IMR-90 (cell line): ENCODE measurements around the gene FERD3L. TPM values are rescaled to one million over a fixed set of nuclear protein-coding genes. Genes with fewer than 3 reads are reported as not detected.

Source experiments
- ATAC-seq: fragments of 200-7000 bp; cut with Tn5 transposase; 2 replicates; pipeline ENCODE4 v1.9.1; 2020; ENCODE audit warnings: low read depth, mild to moderate bottlenecking, moderate library complexity
- BruUV-seq: library from RNA; stranded (reverse); fragments of 400-500 nt; replicated peaks from 2 replicates; lab custom pipeline; 2021; lab: Mats Ljungman, UMichigan
- CTCF ChIA-PET: fragments of 300-600 bp; formaldehyde crosslinking; extraction: SDS; loops from one replicate; lab custom pipeline; 2021; ENCODE audit warnings: antibody characterized with exemption; lab: Yijun Ruan, JAX
- POLR2A ChIA-PET: fragments of 300-600 bp; sonication (Branson Sonifier 250); formaldehyde crosslinking; loops from one replicate; lab custom pipeline; 2022; ENCODE audit warnings: antibody characterized with exemption; ENCODE audit not compliant: unreplicated experiment; lab: Charles Lee
- DNase-seq: peaks from one replicate; pipeline ENCODE4 v3.0.0; 2013
- H2AFZ ChIP-seq: replicated peaks from 2 replicates; pipeline ENCODE3; 2013; ENCODE audit warnings: low read length, mild to moderate bottlenecking; ENCODE audit not compliant: poor library complexity
- H2AK5ac ChIP-seq: 2 replicates; pipeline ENCODE4 v1.6.1; 2013; ENCODE audit warnings: low read depth, low read length, inconsistent platforms
- H2AK9ac ChIP-seq: replicated peaks from 2 replicates; pipeline ENCODE3; 2013; ENCODE audit warnings: mild to moderate bottlenecking, low read depth, low read length, moderate library complexity; ENCODE audit not compliant: poor library complexity
- H2BK120ac ChIP-seq: 2 replicates; pipeline ENCODE4 v1.6.1; 2013; ENCODE audit warnings: low read depth, low read length, inconsistent platforms
- H2BK15ac ChIP-seq: 3 replicates; pipeline ENCODE4 v1.6.1; 2013; ENCODE audit warnings: low read depth, low read length, inconsistent platforms
- H2BK20ac ChIP-seq: 2 replicates; pipeline ENCODE4 v1.6.1; 2013; ENCODE audit warnings: low read depth, mild to moderate bottlenecking, inconsistent platforms, low read length, moderate library complexity
- H2BK5ac ChIP-seq: 2 replicates; pipeline ENCODE4 v1.6.1; 2013; ENCODE audit warnings: mild to moderate bottlenecking, low read depth, low read length, inconsistent platforms; ENCODE audit not compliant: poor library complexity, severe bottlenecking
- H3K14ac ChIP-seq: replicated peaks from 2 replicates; pipeline ENCODE4 v1.6.1; 2013; ENCODE audit warnings: low read depth, low read length, inconsistent platforms
- H3K18ac ChIP-seq: 2 replicates; pipeline ENCODE4 v1.6.1; 2013; ENCODE audit warnings: low read depth, low read length, control low read depth
- H3K23ac ChIP-seq: 2 replicates; pipeline ENCODE4 v1.6.1; 2013; ENCODE audit warnings: low read depth, low read length, inconsistent platforms
- H3K27ac ChIP-seq: 2 replicates; pipeline ENCODE4 v1.5.1; 2013; ENCODE audit warnings: mild to moderate bottlenecking, control low read depth, low read length; ENCODE audit not compliant: insufficient read depth
- H3K27me3 ChIP-seq: 2 replicates; pipeline ENCODE4 v1.6.1; 2013; ENCODE audit warnings: low read length; ENCODE audit not compliant: control insufficient read depth, insufficient read depth
- H3K36me3 ChIP-seq: 2 replicates; pipeline ENCODE4 v1.6.1; 2013; ENCODE audit warnings: low read length, mixed read lengths; ENCODE audit not compliant: control insufficient read depth, insufficient read depth
- H3K4ac ChIP-seq: 2 replicates; pipeline ENCODE4 v1.6.1; 2013; ENCODE audit warnings: low read depth, low read length, inconsistent platforms
- H3K4me1 ChIP-seq: 2 replicates; pipeline ENCODE4 v1.6.1; 2013; ENCODE audit warnings: low read length, mixed read lengths; ENCODE audit not compliant: control insufficient read depth, insufficient read depth
- H3K4me2 ChIP-seq: 2 replicates; pipeline ENCODE4 v1.6.1; 2013; ENCODE audit warnings: low read depth, mild to moderate bottlenecking, control low read depth, low read length, moderate library complexity
- H3K4me3 ChIP-seq: 2 replicates; pipeline ENCODE4 v1.5.1; 2013; ENCODE audit warnings: low read depth, mild to moderate bottlenecking, control low read depth, low read length, moderate library complexity; ENCODE audit not compliant: insufficient read depth
- H3K56ac ChIP-seq: 2 replicates; pipeline ENCODE4 v1.6.1; 2013; ENCODE audit warnings: low read length, inconsistent platforms; ENCODE audit not compliant: insufficient read depth; ENCODE audit errors: extremely low read depth
- H3K79me1 ChIP-seq, 2 experiments: 2 replicates each; pipeline ENCODE4 v1.6.1; 2013; ENCODE audit warnings: low read length in 2 of 2, inconsistent platforms in 1 of 2, low read depth in 1 of 2
- H3K9ac ChIP-seq: 2 replicates; pipeline ENCODE4 v1.6.1; 2013; ENCODE audit warnings: low read depth, low read length, control low read depth
- H3K9me1 ChIP-seq: 2 replicates; pipeline ENCODE4 v1.6.1; 2013; ENCODE audit warnings: low read length, inconsistent platforms; ENCODE audit not compliant: insufficient read depth
- H3K9me3 ChIP-seq: 2 replicates; pipeline ENCODE4 v1.6.1; 2013; ENCODE audit warnings: low read length; ENCODE audit not compliant: control insufficient read depth, insufficient read depth
- H4K20me1 ChIP-seq: 2 replicates; pipeline ENCODE4 v1.6.1; 2013; ENCODE audit warnings: low read length, inconsistent platforms; ENCODE audit not compliant: insufficient read depth
- H4K5ac ChIP-seq: 2 replicates; pipeline ENCODE4 v1.6.1; 2013; ENCODE audit warnings: mild to moderate bottlenecking, low read depth, low read length, control low read depth
- H4K8ac ChIP-seq, 2 experiments: 2 replicates each; pipeline ENCODE4 v1.6.1; 2013; ENCODE audit warnings: low read depth in 2 of 2, low read length in 2 of 2, control low read depth in 1 of 2, inconsistent platforms in 1 of 2
- H4K91ac ChIP-seq: 2 replicates; pipeline ENCODE4 v1.6.1; 2013; ENCODE audit warnings: low read depth, low read length, inconsistent platforms; ENCODE audit not compliant: insufficient read depth
- FOS ChIP-seq: fragments of 150-350 bp; IDR thresholded peaks from 2 replicates; pipeline ENCODE4 v1.6.1; 2016; ENCODE audit warnings: low read depth, low read length
- MAZ ChIP-seq: IDR thresholded peaks from 2 replicates; pipeline ENCODE4 v1.6.1; 2012; ENCODE audit warnings: low read depth, mild to moderate bottlenecking, low read length, improper control_type of control experiment, moderate library complexity, borderline replicate concordance
- POLR2A ChIP-seq: IDR thresholded peaks from 2 replicates; pipeline ENCODE4 v1.6.1; 2012; ENCODE audit warnings: mild to moderate bottlenecking, low read depth, low read length
- RCOR1 ChIP-seq: IDR thresholded peaks from 2 replicates; pipeline ENCODE4 v1.6.1; 2012; ENCODE audit warnings: mild to moderate bottlenecking, low read length, improper control_type of control experiment; ENCODE audit not compliant: insufficient replicate concordance
- RFX5 ChIP-seq: IDR thresholded peaks from 2 replicates; pipeline ENCODE4 v1.8.0; 2012; ENCODE audit warnings: low read depth, mild to moderate bottlenecking, low read length, moderate library complexity
- SMC3 ChIP-seq: fragments of 150-350 bp; IDR thresholded peaks from 2 replicates; pipeline ENCODE4 v1.6.1; 2016; ENCODE audit warnings: low read depth, mild to moderate bottlenecking, antibody characterized with exemption, low read length, moderate library complexity
- USF2 ChIP-seq: fragments of 150-350 bp; IDR thresholded peaks from 2 replicates; pipeline ENCODE4 v1.6.1; 2017; ENCODE audit warnings: mild to moderate bottlenecking, antibody characterized with exemption, low read length, low read depth
- WGBS, 2 experiments: methylation state at CpG; one replicate each; pipeline versions ENCODE4 v1.1.5 to v1.1.7; 2013; ENCODE audit warnings: missing lambda C conversion rate in 2 of 2; ENCODE audit not compliant: insufficient read length in 1 of 2; ENCODE audit errors: extremely low coverage in 2 of 2; 5-methylcytosine and 5-hydroxymethylcytosine counted together
- dilution Hi-C: fragments of 300-500 bp; cut with HindIII; formaldehyde crosslinking; loops from one replicate; pipeline ENCODE4 v1.14.3; 2018; ENCODE audit warnings: low sequenced_read_pairs; ENCODE audit not compliant: unreplicated experiment
- in situ Hi-C: fragments of 300-500 bp; cut with MboI; formaldehyde crosslinking; loops from 3 replicates; pipeline ENCODE4 v1.14.3; 2019; ENCODE audit warnings: low sequenced_read_pairs, inconsistent platforms, mixed read lengths
- intact Hi-C: fragments of 100-400 bp; cut with micrococcal nuclease; formaldehyde crosslinking; loops from 2 replicates; pipeline ENCODE4 v1.10.0; 2022
- polyA plus RNA-seq, 3 experiments: library from polyadenylated mRNA; depleted of rRNA; stranded (reverse); fragments of >200 nt; gene quantifications; 2 replicates each; pipeline ENCODE4 v1.2.3, GENCODE V29; 2012; ENCODE audit warnings: low replicate concordance in 1 of 3
- total RNA-seq: library from RNA; depleted of rRNA; stranded (reverse); fragments of >200 nt; gene quantifications from 2 replicates; pipeline ENCODE4 v1.2.3, GENCODE V29; 2012

Gene FERD3L
- total and polyA plus RNA-seq, 2 of the 4 experiments (the other 2 are of a cell fraction): not detected

DNA sequence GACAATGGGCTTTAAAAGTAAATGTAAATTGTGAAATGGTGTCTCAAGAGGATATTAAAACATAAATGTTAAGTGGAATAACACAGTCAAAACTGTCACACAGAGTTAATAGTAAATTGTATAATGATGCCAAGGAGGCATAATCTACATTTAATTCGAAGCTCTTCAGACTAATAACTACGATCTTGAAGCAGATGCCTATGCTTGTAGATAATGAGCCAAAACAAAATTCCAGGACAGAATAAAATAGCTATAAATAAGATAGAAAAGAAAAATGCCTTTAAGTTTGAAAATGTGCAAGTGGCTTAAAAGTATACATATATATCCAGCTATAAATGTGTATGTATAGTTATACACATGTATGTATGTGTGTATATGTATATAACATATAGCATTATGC lies 45.3 kb downstream of the FERD3L start:
- H3K9ac ChIP-seq: no peak overlapping the region

More for the DNA sequence above, 45.3 kb downstream of the FERD3L start:
- ChIA-PET CTCF (interaction anchor here (0.6 kb wide), 1 partner anchor 301 kb away, joined by 3 read pairs; no protein-coding TSS in a partner anchor), POLR2A (no interaction called here)
- no peaks in the 10 kb centered on the region for H3K9me1 ChIP-seq
- no peak overlapping the region for H3K18ac ChIP-seq
- H3K4me3 ChIP-seq: no peak overlapping the region
- dilution Hi-C loops (no loop called here), intact Hi-C loops (no loop called here), in situ Hi-C loops (loop anchor here (25.0 kb wide), 1 partner anchor 738 kb away; no protein-coding TSS in a partner anchor)
- no peak for DNase-seq
- H3K4me2 ChIP-seq: no peak overlapping the region
- no peaks in the 10 kb centered on the region for H3K27me3 ChIP-seq
- BruUV-seq: no TSS peak
- no peak overlapping the region for H2AFZ ChIP-seq
- ATAC-seq: no peak
- H2AK5ac ChIP-seq: no peak overlapping the region
- no peaks in the 10 kb centered on the region for H3K4me1 ChIP-seq
- H2BK20ac ChIP-seq: no peak overlapping the region
- H3K4ac ChIP-seq: no peak overlapping the region
- no CpG with 5 or more reads among the region's 2 CpGs for WGBS, 2 experiments
- H3K56ac ChIP-seq: no peak overlapping the region
- no peaks in the 10 kb centered on the region for H3K9me3 ChIP-seq
- H3K23ac ChIP-seq: no peak overlapping the region
- H2AK9ac ChIP-seq: no peak overlapping the region
- H3K79me1 ChIP-seq: no peaks in the 10 kb centered on the region
- H4K8ac ChIP-seq: no peak overlapping the region
- H3K36me3 ChIP-seq: no peaks in the 10 kb centered on the region
- no peak overlapping the region for H2BK5ac ChIP-seq
- H3K27ac ChIP-seq: no peak overlapping the region
- H4K91ac ChIP-seq: no peak overlapping the region
- no peaks in the 10 kb centered on the region for H4K20me1 ChIP-seq
- no peak overlapping the region for H2BK15ac ChIP-seq
- H3K14ac ChIP-seq: no peak overlapping the region
- H2BK120ac ChIP-seq: no peak overlapping the region
- no peak for TF ChIP-seq SMC3
- no peak for TF ChIP-seq MAZ
- no peak for TF ChIP-seq RFX5
- TF ChIP-seq FOS: no peak
- TF ChIP-seq USF2: no peak
- no peak for TF ChIP-seq POLR2A
- TF ChIP-seq RCOR1: no peak
- no peak overlapping the region for H4K5ac ChIP-seq
